Iris pigment epithelial cell (primary cell): ENCODE measurements around the gene GGT6.
"Not testable (repeated sequence)": the region's sequence is repeated elsewhere in the genome, so short reads cannot be mapped to it uniquely, and the experiment has no call there.

Experiments used
- DNase-seq: peaks from one replicate; pipeline ENCODE4 v3.0.0-alpha.2; 2011; ENCODE audit warnings: low read depth

The GGT6 gene

GRCh38 chr17:4591529-4591928, 31.2 kb upstream of the GGT6 start:
- DNase-seq, result peak; percentile 48

GRCh38 chr17:4590981-4591453, 30.6 kb upstream of the GGT6 start:
- DNase-seq, result no peak

GRCh38 chr17:4590042-4590441, 29.7 kb upstream of the GGT6 start:
- DNase-seq, result not testable (repeated sequence)

- DNase-seq, result no peak
These were observed 28.7 kb upstream of the GGT6 start for GRCh38 chr17:4588898-4589625.

GRCh38 chr17:4588391-4588790, 28.0 kb upstream of the GGT6 start:
- no peak for DNase-seq

GRCh38 chr17:4587803-4588202, 27.4 kb upstream of the GGT6 start:
- DNase-seq, result no peak

- no peak for DNase-seq
These were observed 26.8 kb upstream of the GGT6 start for GRCh38 chr17:4587195-4587594.

- DNase-seq, result no peak
These were observed 25.7 kb upstream of the GGT6 start for GRCh38 chr17:4586043-4586442.

- no peak for DNase-seq
These were observed 25.2 kb upstream of the GGT6 start for GRCh38 chr17:4585638-4585994.

- DNase-seq, result no peak
These were observed 24.7 kb upstream of the GGT6 start for GRCh38 chr17:4584917-4585637.

GRCh38 chr17:4584101-4584916, 23.9 kb upstream of the GGT6 start, which contains the start of gene SMTNL2:
SMTNL2 (plus strand) TSS chr17:4584529; CDS start chr17:4584606, 77 bp downstream.
- no peak for DNase-seq

GRCh38 chr17:4583782-4584100, 23.4 kb upstream of the GGT6 start:
- DNase-seq, result peak; percentile 8

- no peak for DNase-seq
These were observed 22.8 kb upstream of the GGT6 start for GRCh38 chr17:4583206-4583605.

- DNase-seq, result no peak
These were observed 22.3 kb upstream of the GGT6 start for GRCh38 chr17:4582691-4583090.

GRCh38 chr17:4582101-4582501, 21.7 kb upstream of the GGT6 start:
- DNase-seq, result no peak

- DNase-seq, result no peak
These were observed 19.9 kb upstream of the GGT6 start for GRCh38 chr17:4580291-4580690.

- DNase-seq, result no peak
These were observed 19.3 kb upstream of the GGT6 start for GRCh38 chr17:4579678-4580077.

GRCh38 chr17:4578349-4578748, 18.0 kb upstream of the GGT6 start:
- DNase-seq, result not testable (repeated sequence)

- DNase-seq, result no peak
These were observed 17.1 kb upstream of the GGT6 start for GRCh38 chr17:4577386-4577993.

- no peak for DNase-seq
These were observed 16.4 kb upstream of the GGT6 start for GRCh38 chr17:4576729-4577322.

- DNase-seq, result no peak
These were observed 15.8 kb upstream of the GGT6 start for GRCh38 chr17:4576161-4576558.

GRCh38 chr17:4574448-4575045, 14.2 kb upstream of the GGT6 start:
- DNase-seq, result no peak
